AML-193 (cell line): ENCODE measurements around the gene BPIFA1.

Experiments
- DNase-seq, 2 experiments: peaks; one replicate each; lab custom pipeline; 2025; lab: John Stamatoyannopoulos, UW

BPIFA1 gene

DNA sequence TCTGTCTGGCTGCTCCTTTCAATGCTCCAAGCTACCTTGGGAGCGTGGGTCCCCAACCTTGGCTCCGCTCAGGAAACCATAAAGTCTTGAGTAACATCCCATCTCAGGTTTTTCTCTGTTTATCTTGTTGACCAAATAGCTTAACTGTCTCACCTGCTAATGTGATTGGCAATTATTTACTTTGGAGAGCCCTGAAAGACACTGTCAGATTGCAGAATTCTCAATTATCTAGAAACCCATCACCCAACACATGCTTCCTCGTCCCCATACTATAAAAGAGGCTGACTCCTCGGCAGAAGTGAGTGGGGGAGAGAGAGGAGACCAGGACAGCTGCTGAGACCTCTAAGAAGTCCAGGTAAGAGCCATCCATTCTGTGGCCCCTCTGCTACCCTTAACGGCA, at the start of gene BPIFA1:
Gene BPIFA1 (plus strand): TSS at position 301 of the 400 bp plus-strand sequence. CDS start 1,716 bp downstream, outside the sequence.
- no peak for DNase-seq

DNA sequence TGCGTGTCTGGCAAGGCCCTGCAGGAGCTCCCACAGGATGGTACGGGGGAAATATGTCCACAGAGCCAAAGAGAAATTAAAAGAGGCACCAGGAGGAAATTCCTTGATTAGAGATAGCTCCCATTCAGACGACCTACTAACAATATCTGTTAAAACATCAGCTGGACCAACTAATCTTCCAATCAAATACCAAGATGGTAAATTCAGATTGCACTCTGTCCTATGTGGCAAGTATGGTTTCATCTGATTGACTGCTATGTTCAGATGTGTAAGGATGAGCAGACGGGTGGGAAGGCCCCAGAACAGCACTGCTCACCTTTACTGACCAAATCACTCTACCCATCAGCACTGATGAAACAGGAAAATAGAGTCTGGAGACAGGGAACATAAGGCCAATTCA, 48.3 kb upstream of the BPIFA1 start:
- no peak for DNase-seq

DNA sequence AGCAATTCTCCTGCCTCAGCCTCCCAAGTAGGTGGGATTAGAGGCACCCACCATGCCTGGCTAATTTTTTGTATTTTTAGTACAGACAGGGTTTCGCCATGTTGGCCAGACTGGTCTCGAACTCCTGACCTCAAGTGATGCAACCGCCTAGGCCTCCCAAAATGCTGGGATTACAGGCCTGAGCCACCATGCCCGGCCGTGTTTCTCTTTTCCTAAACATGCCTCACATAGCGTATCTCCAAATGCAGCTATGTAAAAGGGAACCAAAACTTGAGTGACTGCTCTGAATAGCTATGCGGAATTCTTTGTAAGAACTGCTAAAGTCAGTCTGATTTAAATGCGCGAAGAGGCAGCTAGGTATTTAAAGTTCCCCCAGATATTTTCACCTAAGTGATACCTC, 47.4 kb upstream of the BPIFA1 start:
- no peak for DNase-seq

DNA sequence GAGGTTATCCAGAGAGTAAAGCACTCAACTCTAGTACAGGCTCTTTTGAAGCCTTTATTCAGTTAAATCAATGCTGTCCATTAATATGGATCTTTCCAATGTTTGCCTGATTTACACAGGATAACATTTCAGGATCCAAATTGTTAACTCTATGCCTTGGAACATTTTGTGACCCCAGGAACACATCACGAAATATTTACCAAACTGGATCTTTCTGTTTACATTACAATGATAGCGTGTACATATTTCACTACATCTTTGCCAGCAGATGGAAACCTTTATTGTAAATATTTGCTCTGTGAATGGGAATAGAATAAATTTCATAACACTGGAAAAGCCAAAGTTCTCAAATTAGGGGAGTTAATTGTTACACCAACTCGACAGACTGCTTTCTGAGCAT, 44.3 kb upstream of the BPIFA1 start:
- no peak for DNase-seq

DNA sequence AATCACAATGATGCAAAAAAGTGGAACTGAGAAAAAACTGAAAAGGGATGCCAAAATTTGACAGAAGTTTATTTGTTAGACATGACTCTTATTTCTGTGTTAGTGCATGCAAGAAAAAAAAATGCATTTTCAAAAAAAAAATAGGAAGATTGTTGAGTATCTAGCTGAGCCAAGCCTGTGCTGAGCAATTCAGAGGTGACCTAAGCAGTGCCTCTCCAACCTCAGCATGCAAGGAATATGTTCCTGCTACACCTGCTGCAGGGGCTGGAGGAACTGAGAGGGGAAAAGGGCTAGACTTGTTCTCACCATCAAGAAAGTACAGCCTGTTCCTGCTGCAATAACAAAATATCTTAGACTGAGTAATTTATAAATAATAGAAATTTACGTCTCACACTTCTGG, 43.8 kb upstream of the BPIFA1 start:
- no peak for DNase-seq

DNA sequence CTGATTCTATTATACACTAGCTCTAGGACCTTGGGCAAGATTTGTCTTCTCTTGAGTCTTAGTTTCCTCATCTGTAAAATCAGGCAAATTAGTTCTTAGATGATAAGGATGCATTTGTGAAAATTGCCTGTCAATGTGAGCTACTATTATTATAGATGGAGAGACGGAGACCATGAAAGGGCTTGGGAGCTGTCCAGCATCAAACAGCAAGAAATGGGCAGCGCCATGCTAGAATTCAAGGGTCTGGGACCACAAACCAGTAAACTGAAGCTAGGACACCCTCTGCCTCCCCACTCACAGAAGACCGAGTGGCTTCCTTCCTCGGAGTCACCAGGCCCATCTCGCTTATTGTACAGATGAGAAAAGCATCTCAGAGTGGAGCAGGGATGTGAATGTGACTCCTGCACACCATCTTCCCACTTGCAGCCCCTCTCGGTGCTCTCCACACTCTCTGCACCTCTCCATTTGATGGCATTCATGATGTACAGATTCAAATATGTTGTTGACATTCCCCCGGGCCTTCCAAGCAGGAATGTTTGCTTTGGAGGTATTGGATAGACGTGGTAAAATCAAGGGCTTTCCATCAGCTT, 42.8 kb upstream of the BPIFA1 start:
- DNase-seq: no peak

DNA sequence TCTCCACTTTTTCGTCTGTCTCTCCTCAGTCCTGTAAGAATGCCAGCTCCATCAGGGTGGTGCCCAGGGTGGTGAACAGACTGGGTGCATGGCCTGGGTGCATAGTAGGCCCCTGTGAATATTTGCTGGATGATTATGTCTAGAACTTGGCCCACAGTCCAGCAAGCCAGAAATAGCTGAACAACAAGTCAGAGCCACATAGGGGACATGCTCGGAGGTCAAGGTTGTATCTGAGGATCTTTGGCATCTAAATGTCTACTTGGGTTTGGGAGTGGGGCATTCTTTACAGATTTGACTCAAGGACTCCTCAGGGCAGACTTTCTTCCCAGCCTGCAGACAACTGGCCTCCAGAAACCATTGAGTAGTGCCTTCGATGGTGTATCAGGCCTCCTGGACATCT, 36.8 kb upstream of the BPIFA1 start:
- DNase-seq: no peak

DNA sequence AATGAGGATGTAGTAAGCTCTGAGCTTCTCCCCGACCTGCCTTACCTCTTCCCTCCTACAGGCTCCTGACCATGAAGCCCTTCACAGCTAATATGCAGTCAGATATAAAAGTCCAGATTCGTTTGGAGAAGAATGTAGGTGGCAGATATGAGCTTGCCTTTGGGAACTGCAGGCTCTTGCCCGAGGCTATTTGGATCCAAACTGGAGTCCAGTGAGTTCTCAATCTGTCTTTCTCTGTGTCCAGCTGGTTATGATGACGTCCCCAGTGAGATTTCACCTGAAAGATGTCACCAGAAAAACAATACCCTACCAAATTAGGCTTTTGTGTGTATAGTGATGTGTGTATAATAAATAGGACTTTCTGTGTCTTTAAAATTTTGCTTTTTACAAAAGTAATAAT, 33.3 kb upstream of the BPIFA1 start:
- no peak for DNase-seq

DNA sequence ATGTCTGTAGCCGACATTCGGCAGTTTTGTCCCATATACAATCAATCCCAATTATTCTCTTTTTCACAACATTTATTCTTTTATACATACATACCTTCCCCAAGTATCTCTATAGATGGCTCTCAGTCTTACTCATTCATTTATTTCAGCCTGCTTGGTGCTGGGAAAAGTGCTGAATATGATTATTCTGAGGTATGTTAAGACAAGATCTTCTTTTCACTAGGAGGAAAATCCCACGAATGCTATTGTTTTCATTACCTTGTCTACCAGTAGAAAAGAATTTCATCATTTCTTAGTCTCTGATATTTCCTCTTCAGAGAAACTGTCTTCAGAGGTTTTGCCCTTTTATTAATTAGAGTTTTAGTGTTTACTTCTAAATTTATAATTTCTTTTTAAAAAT, 32.4 kb upstream of the BPIFA1 start:
- no peak for DNase-seq

DNA sequence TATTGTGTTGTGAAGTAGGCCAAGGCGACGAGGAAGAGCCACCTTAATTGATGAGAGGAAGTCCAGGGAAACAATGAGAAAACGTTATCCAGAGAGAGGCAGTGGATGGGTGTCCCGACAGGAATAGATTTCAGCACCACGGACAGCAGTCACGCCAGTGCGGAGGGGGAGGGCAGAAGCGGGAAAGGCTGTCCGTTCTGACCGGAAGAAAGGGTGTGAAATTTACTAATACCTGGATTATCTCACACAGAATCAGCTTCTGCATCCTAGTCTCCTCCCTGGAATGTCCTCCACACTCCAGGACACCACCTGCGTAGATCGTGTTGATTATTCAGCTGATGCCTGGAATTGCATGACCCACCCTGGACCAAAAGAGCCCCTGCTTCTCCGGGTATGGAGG, 26.0 kb upstream of the BPIFA1 start:
- peak; percentile 36 to 38 for DNase-seq

DNA sequence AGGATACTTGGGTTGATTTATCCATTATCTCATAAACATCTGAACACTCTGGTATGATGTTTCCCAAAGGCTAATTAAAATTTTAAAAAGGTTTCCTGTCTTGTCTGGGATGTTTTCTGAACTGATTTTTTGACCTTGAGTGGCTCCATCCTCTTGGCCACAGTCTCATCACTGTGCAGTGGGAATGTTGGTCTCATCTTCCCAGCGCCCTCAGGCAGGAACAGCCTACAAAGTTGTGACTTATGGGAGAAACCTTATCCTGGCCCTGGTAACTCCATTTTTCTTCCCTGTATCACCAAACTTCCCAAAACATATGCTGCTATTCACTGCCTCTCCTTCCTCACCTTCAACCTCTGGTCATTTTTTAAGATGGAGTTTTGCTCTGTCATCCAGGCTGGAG, 25.4 kb upstream of the BPIFA1 start:
- DNase-seq: no peak

DNA sequence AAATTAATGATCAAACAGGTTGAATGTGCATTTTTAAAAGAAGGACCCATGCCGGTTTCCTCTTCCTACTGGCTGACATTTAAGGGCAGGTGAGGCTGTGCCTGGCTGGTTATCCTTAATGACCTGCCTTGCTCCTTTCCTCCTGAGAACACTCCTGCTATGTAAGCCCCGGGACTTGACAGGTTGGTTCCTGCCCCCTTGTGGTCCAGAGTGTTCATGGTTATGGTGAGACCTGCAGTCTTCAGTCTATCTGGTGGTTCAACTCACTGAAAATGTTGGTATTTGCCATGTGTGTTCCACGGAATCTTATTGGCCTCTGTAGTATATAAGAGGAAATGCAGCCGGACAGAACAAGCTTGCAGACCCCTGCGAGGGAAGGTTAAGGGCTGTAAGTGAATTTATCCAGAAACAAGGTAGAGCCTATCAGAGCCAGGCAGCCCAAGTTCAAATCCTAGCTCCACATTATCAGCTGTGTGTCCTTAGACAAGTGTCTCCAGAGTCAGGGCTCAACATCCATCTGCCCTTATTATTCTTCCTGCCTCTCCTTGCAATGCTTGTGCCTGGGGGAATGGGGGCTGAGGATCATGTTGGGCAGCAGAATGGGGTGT, 23.9 kb upstream of the BPIFA1 start:
- DNase-seq: peak; percentile 52 to 57

DNA sequence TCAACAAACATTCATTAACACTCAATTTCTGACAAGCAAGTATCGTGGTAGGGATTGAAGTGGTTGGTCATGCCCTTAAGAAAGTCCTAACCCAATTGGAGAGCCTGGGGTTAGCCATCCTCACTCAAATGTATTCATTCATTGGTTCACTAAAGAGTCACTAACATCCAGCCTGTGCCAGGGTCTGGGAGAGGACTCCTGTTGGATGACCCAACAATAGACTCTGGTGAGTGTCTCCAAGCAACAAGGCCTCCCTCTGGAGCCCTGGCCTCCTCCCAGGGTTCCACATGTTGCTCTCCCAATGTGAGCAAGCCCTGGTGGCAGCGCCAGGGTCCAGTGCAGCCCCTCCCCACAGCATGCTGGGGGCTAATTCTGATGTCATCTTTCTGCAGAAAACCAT, 18.7 kb upstream of the BPIFA1 start, which contains the start of gene BPIFA3:
Gene BPIFA3 (plus strand): TSS at position 301 of the 400 bp plus-strand sequence. CDS start 185 bp downstream, outside the sequence.
- DNase-seq: no peak

DNA sequence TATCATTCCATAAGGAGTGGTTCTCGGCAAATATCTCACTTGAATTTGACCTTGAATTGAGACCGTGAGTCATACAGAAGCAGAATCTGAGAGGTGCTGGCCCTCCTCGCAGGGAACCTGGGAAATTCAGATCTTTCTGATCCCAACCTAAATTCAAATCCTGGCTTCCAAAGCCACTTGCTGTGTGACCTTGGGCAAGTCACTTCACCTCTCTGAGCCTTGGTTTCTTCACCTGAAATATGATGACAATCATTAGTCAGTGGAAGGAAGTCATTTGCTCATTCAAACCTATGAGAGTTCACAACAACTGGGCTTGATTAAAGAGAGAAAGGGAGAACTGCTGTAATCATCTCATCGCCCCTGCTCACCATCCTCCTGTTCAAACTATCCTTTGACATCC, 11.4 kb upstream of the BPIFA1 start:
- DNase-seq: no peak

DNA sequence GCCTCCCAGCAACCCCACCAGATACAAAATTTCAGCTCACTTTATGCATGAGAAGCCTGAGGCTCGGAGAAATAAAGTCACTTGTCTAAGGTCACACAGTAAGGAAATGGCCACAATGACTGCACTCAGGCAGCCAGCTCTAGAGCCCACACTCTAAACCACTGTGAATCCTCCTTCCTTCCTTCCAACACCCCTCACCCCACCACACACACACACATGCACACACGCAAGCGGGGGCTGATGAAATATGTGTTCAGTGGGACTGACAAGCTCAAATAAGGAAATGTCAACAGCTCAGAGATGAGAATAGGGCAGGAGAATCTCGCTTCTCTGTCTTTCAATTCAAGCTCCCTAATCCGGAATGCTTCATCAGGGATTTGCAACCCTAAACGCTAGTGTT, 6.0 kb upstream of the BPIFA1 start:
- peak; percentile 70 to 73 for DNase-seq

DNA sequence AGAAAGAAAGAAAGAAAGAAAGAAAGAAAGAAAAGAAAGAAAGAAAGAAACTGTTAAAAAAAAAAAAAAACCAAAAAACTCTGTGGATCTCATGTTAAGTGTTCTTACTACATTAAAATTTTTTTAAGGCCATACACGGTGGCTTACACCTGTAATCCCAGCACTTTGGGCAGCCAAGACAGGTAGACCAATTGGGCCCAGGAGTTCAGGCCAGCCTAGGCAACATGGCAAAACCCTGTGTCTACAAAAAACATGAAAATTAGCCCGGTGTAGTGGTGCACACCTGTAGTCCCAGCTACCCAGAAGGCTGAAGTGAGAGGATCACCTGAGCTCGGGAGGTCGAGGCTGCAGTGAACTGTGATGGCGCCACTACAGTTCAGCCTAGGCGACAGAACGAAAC, 4.6 kb upstream of the BPIFA1 start:
- no peak for DNase-seq

DNA sequence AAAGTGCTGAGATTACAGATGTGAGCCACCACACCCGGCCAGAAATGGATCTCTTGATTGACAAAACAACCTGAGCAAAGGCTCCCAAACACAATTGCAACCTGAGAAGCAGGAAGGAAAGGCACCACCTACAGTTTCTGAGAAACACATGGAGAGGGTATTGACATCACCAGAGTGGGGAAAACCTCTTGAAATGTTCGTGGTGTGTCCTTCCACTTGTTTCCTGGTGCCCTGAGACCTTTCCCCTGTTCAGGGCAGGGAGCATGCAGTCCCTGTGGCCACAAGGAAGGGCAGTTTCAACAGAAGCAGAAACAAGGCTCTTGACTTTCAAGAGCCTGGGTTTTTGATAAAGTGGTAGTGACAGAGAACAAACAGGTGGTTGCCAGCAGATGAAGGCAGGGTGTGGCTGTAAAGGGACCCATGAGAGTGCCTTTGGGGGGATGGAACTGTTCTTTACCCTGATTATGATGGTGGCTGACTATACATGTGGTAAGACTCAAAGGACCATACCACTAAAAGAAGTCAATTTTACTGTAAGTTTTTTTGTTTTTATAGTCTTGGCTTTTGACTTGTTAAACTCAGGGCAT, 3.2 kb upstream of the BPIFA1 start:
- no peak for DNase-seq

DNA sequence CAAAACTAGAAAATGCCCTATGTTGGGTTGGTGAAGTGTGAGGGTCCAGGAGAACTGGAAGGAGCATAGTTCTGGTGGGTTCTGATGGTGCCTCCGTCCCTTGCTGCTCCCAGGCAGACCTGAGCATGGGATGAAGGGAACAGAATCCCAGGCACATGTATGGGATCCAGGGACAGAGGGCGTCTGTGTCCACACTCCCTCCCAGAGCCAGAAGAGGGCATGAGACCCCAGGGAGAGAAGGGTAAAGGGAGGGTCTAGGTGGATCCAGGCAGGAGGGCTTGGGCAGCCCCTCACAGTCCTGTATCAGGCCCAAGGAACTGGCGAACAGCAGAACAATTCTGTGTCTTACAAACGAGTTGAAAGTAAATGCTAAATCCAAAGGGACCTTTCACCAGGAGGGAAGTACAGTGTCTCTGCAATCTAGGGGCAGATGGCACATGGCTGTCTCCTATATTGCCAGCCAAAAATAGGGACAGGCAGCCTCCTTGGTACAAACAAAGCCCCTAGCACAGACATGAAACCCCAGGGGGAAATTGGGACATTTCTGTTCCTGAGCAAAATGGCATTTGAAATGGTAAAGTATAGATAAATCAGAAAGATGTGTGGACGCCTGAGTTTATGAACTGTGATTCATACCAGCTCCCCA, 2.5 kb upstream of the BPIFA1 start:
- no peak for DNase-seq

DNA sequence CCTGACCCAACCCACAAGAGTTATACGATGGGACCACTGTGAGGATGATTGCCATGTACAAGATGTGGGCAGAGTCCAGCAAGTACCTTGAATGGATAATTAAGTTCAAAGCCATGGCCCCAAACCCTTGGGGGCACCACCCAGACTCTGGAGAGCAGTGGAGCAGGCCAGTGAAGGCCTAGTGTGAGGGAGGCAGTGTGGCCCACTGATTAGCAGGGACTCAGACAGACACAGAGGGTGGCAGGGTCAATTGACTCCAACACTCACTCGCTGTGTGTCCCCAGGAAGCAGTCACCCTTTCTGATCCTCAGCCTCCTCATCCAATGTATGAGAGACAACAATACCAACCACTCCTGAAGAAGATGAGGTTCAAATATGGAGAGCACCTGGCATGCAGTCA, 1.7 kb upstream of the BPIFA1 start:
- no peak for DNase-seq

DNA sequence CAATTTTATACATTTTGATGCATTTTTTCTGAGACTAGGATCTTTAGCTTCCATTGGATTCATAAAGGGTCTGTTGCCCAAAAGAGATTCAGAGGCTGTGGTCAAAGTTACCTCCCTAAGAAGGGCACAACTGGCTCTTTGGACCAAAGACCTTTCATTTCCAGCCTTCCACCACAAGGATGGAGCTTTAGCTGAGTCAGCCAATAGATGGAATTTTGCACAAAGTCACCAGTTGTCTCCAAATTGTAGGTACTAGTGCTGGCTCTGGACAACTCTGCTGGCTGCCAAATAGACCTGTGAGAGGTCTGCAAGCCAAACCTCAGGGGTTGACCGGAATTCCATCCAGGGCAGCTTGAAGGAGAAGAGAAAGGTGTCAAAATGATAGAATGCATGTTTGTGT, 555 bp downstream of the BPIFA1 start:
- DNase-seq: no peak

DNA sequence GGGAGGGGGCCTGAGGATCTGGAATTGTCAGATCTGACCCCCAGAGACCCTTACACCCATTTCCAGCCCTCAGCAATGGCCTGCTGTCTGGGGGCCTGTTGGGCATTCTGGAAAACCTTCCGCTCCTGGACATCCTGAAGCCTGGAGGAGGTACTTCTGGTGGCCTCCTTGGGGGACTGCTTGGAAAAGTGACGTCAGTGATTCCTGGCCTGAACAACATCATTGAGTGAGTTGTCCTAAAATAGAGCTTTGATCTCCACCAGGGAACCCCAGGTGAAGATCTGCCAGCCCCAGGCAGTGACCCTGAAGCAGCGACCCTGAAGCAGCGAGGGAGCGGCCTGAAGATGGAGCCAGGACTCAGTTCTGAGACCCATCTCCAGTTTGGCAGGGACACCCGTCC, 2.2 kb downstream of the BPIFA1 start:
- DNase-seq: no peak

DNA sequence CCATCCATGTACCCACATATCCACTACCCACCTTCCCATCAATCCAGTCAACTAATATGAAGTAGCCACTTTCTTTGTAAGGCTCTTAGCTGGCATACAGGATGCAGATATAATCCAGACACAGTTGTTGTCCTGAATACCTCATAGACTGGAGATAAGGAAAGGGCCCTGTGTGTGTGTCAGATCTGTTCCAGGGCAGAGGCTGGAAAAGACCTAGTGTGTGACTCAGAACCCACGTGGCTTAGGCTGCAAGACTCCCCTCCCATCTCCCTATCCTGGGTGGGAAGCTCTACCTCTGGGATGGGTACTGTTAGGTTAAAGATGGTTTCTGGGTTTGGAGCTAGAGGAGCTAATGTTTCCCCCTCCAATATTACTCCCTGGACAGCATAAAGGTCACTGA, 3.6 kb downstream of the BPIFA1 start:
- DNase-seq: no peak

DNA sequence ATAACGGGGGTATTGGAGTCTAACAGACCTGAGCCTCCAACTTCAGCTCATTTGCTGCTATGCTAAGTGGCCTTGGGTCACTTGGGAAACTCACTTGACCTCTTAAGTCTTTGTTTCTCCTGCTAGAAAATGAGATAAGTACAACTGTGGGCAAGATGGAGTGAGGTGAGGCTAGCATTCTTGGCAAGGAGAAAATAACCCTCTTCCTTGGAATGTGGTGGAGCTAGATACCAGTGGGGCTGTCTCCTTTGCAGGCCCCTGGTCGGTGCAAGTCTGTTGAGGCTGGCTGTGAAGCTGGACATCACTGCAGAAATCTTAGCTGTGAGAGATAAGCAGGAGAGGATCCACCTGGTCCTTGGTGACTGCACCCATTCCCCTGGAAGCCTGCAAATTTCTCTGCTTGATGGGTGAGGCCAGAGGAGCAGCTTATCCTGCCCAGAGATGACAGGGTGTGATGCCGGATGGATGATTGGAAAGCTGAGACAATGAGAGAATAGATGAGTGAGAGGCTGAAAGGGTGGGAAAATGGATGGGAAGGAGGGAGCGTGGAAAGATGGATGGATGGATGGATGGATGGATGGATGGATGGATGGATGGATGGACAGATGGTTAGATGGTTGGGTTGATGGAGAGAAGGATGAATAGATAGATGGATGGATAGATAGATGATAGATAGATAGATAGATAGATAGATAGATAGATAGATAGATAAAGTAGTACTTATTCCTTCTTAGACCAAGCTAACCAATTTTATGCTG, 4.4 kb downstream of the BPIFA1 start:
- DNase-seq: no peak
